Loucy (cell line): ENCODE measurements around the gene MAP3K5.
"Not testable (repeated sequence)": the region's sequence is repeated elsewhere in the genome, so short reads cannot be mapped to it uniquely, and the experiment has no call there.

ENCODE experiments used
- CTCF ChIP-seq: fragments of 200-600 bp; sonication (generic); conservative IDR thresholded peaks from 2 replicates; pipeline ENCODE4 v1.5.1; 2014; ENCODE audit warnings: mild to moderate bottlenecking, antibody characterized with exemption, low read length
- EZH2phosphoT487 ChIP-seq: fragments of 200-600 bp; IDR thresholded peaks from 2 replicates; pipeline ENCODE4 v1.6.1; 2018; ENCODE audit warnings: antibody characterized with exemption, mild to moderate bottlenecking, moderate library complexity, borderline replicate concordance

- TF ChIP-seq CTCF, EZH2phosphoT487: not testable (repeated sequence)
Observed at GRCh38 chr6:136789440-136789839, 2.8 kb downstream of the MAP3K5 start.
